H9 (cell line): ENCODE data around the gene MED29. TPM values are rescaled to one million over a fixed set of nuclear protein-coding genes. Genes with fewer than 3 reads are reported as not detected.

Source experiments
- DNase-seq: peaks from one replicate; pipeline ENCODE4 v3.0.0-alpha.2; 2017
- H2AFZ ChIP-seq: one replicate; pipeline ENCODE4 v1.6.1; 2013; ENCODE audit warnings: mild to moderate bottlenecking, low read length, control low read depth, moderate library complexity
- H2AK5ac ChIP-seq: 2 replicates; pipeline ENCODE4 v1.6.1; 2013; ENCODE audit warnings: low read length, control low read depth, mixed read lengths; ENCODE audit not compliant: insufficient read length
- H2BK120ac ChIP-seq: one replicate; pipeline ENCODE4 v1.6.1; 2013; ENCODE audit warnings: low read depth, mild to moderate bottlenecking, low read length, control low read depth, inconsistent platforms; ENCODE audit not compliant: poor library complexity, severe bottlenecking
- H2BK12ac ChIP-seq: 2 replicates; pipeline ENCODE4 v1.6.1; 2013; ENCODE audit warnings: low read length, control low read depth, mixed read lengths, low read depth; ENCODE audit not compliant: insufficient read length
- H2BK15ac ChIP-seq: 2 replicates; pipeline ENCODE4 v1.6.1; 2013; ENCODE audit warnings: low read depth, low read length, control low read depth
- H2BK20ac ChIP-seq: one replicate; pipeline ENCODE4 v1.6.1; 2013; ENCODE audit warnings: low read depth, mild to moderate bottlenecking, low read length, control low read depth, inconsistent platforms; ENCODE audit not compliant: poor library complexity, severe bottlenecking
- H2BK5ac ChIP-seq: 2 replicates; pipeline ENCODE4 v1.6.1; 2013; ENCODE audit warnings: low read length, control low read depth, mixed read lengths; ENCODE audit not compliant: insufficient read length
- H3K14ac ChIP-seq: 2 replicates; pipeline ENCODE4 v1.6.1; 2013; ENCODE audit warnings: low read length, control low read depth; ENCODE audit not compliant: insufficient read depth
- H3K18ac ChIP-seq: 2 replicates; pipeline ENCODE4 v1.6.1; 2013; ENCODE audit warnings: low read depth, mild to moderate bottlenecking, mixed read lengths, low read length, control low read depth; ENCODE audit not compliant: insufficient read length
- H3K23ac ChIP-seq: 2 replicates; pipeline ENCODE4 v1.6.1; 2013; ENCODE audit warnings: low read length, control low read depth, mixed read lengths, low read depth; ENCODE audit not compliant: insufficient read length
- H3K23me2 ChIP-seq: 2 replicates; pipeline ENCODE4 v1.6.1; 2013; ENCODE audit warnings: low read depth, mild to moderate bottlenecking, mixed read lengths, low read length, control low read depth; ENCODE audit not compliant: insufficient read length, poor library complexity, severe bottlenecking
- H3K27ac ChIP-seq: 2 replicates; pipeline ENCODE4 v1.5.1; 2013; ENCODE audit warnings: low read length, control low read depth, mixed read lengths, low read depth; ENCODE audit not compliant: insufficient read length
- H3K27me3 ChIP-seq: 2 replicates; pipeline ENCODE4 v1.6.1; 2013; ENCODE audit warnings: low read length, control low read depth, inconsistent platforms; ENCODE audit not compliant: insufficient read depth
- H3K4ac ChIP-seq: 2 replicates; pipeline ENCODE4 v1.6.1; 2013; ENCODE audit warnings: low read depth, mild to moderate bottlenecking, control low read depth, inconsistent platforms, low read length, moderate library complexity
- H3K4me1 ChIP-seq: 2 replicates; pipeline ENCODE4 v1.6.1; 2013; ENCODE audit warnings: low read length, control low read depth, inconsistent platforms; ENCODE audit not compliant: insufficient read depth
- H3K4me2 ChIP-seq: 2 replicates; pipeline ENCODE4 v1.6.1; 2013; ENCODE audit warnings: low read length, control low read depth, mixed read lengths; ENCODE audit not compliant: insufficient read length, insufficient read depth
- H3K56ac ChIP-seq: 2 replicates; pipeline ENCODE4 v1.6.1; 2013; ENCODE audit warnings: low read depth, mild to moderate bottlenecking, mixed read lengths, low read length, control low read depth; ENCODE audit not compliant: insufficient read length
- H3K79me1 ChIP-seq: 2 replicates; pipeline ENCODE4 v1.6.1; 2013; ENCODE audit warnings: low read depth, mild to moderate bottlenecking, moderate library complexity, low read length, control low read depth, inconsistent platforms; ENCODE audit not compliant: insufficient read depth, poor library complexity, severe bottlenecking
- H3K79me2 ChIP-seq: 2 replicates; pipeline ENCODE4 v1.6.1; 2013; ENCODE audit warnings: low read length, control low read depth, inconsistent platforms; ENCODE audit not compliant: insufficient read depth
- H3K9ac ChIP-seq: 2 replicates; pipeline ENCODE4 v1.6.1; 2013; ENCODE audit warnings: low read length, control low read depth, mixed read lengths; ENCODE audit not compliant: insufficient read length; ENCODE audit errors: extremely low read depth
- H3K9me3 ChIP-seq: one replicate; pipeline ENCODE4 v1.6.1; 2013; ENCODE audit warnings: low read depth, low read length, inconsistent platforms; ENCODE audit not compliant: control insufficient read depth
- H3T11ph ChIP-seq: one replicate; pipeline ENCODE4 v1.6.1; 2013; ENCODE audit warnings: mild to moderate bottlenecking, low read length, control low read depth, inconsistent platforms
- H4K20me1 ChIP-seq: one replicate; pipeline ENCODE4 v1.6.1; 2013; ENCODE audit not compliant: control insufficient read depth, insufficient read length, insufficient read depth
- H4K5ac ChIP-seq: 2 replicates; pipeline ENCODE4 v1.6.1; 2013; ENCODE audit warnings: low read depth, mild to moderate bottlenecking, mixed read lengths, low read length, control low read depth; ENCODE audit not compliant: insufficient read length
- H4K8ac ChIP-seq: replicated peaks from 2 replicates; pipeline ENCODE4 v1.6.1; 2013; ENCODE audit warnings: low read length, control low read depth, mixed read lengths, low read depth; ENCODE audit not compliant: insufficient read length
- H4K91ac ChIP-seq: 2 replicates; pipeline ENCODE4 v1.6.1; 2013; ENCODE audit warnings: low read depth, mild to moderate bottlenecking, moderate library complexity, mixed read lengths, low read length, control low read depth; ENCODE audit not compliant: insufficient read length
- H3K27ac Mint-ChIP-seq, 3 experiments: 2 replicates in 2 of 3; 3 replicates in 1 of 3; pipeline ENCODE4 v1.8.0; 2020 to 2021; ENCODE audit warnings: mixed read lengths in 3 of 3, mild to moderate bottlenecking in 1 of 3, moderate library complexity in 1 of 3
- H3K27me3 Mint-ChIP-seq: 2 replicates; pipeline ENCODE4 v1.8.0; 2021; ENCODE audit warnings: low read depth, mild to moderate bottlenecking, moderate library complexity, mixed read lengths
- H3K36me3 Mint-ChIP-seq, 3 experiments: 2 replicates in 2 of 3; 3 replicates in 1 of 3; pipeline ENCODE4 v1.8.0; 2020 to 2021; ENCODE audit warnings: low read depth in 3 of 3, mixed read lengths in 3 of 3; ENCODE audit not compliant: insufficient read depth in 1 of 3
- H3K4me1 Mint-ChIP-seq, 2 experiments: 2 replicates each; pipeline ENCODE4 v1.8.0; 2020; ENCODE audit warnings: mixed read lengths in 2 of 2
- H3K4me3 Mint-ChIP-seq, 2 experiments: 2 replicates in 1 of 2; 3 replicates in 1 of 2; pipeline ENCODE4 v1.8.0; 2020 to 2021; ENCODE audit warnings: mild to moderate bottlenecking in 2 of 2, mixed read lengths in 2 of 2, moderate library complexity in 1 of 2
- H3K9me3 Mint-ChIP-seq, 2 experiments: 2 replicates in 1 of 2; 3 replicates in 1 of 2; pipeline ENCODE4 v1.8.0; 2020; ENCODE audit warnings: mild to moderate bottlenecking in 2 of 2, mixed read lengths in 2 of 2, moderate library complexity in 1 of 2
- WGBS: extraction: QIAGEN DNeasy Blood & Tissue Kit; methylation state at CpG from one replicate; pipeline ENCODE4 v1.1.7; 2013; ENCODE audit warnings: missing lambda C conversion rate, low lambda C conversion rate, mixed read lengths; ENCODE audit not compliant: insufficient read length; ENCODE audit errors: extremely low coverage; 5-methylcytosine and 5-hydroxymethylcytosine counted together
- total RNA-seq: library from RNA; stranded (reverse); gene quantifications from 2 replicates; pipeline ENCODE4 v1.2.1, GENCODE V29; 2021
- TF ChIP-seq, protein P1 (sequence below): fragments of 200-600 bp; sonication (generic); conservative IDR thresholded peaks from 3 replicates; pipeline ENCODE4 v1.8.0; 2021; ENCODE audit warnings: antibody characterized with exemption, mild to moderate bottlenecking

The MED29 gene
- total RNA-seq, 1 experiment from 2014 or later = 48.3 TPM

DNA sequence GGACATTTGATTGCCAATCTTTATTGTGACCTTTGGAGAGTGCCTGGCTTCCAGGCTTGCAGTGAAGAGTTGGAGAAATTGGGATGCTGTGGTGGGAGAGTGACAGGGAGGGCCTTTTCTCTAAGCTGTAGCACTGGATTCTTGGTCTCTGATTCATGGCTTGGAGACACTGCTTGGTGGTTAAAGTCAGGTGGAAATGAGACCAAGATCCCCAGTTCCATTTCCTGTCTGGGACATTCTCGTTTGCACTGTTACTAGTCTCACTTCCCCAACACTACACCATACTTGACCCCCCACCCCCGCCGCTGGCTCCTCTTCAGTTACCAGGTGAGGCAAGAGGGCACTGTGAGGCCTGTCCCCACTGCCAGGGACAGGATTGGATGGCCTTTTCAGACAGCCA lies 57.1 kb downstream of the MED29 start:
- TF ChIP-seq, protein P1, sequence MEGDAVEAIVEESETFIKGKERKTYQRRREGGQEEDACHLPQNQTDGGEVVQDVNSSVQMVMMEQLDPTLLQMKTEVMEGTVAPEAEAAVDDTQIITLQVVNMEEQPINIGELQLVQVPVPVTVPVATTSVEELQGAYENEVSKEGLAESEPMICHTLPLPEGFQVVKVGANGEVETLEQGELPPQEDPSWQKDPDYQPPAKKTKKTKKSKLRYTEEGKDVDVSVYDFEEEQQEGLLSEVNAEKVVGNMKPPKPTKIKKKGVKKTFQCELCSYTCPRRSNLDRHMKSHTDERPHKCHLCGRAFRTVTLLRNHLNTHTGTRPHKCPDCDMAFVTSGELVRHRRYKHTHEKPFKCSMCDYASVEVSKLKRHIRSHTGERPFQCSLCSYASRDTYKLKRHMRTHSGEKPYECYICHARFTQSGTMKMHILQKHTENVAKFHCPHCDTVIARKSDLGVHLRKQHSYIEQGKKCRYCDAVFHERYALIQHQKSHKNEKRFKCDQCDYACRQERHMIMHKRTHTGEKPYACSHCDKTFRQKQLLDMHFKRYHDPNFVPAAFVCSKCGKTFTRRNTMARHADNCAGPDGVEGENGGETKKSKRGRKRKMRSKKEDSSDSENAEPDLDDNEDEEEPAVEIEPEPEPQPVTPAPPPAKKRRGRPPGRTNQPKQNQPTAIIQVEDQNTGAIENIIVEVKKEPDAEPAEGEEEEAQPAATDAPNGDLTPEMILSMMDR = no peak
- no CpG with 5 or more reads among the region's 3 CpGs for WGBS
- H3K27ac ChIP-seq = no peak overlapping the region
- H3K27me3 ChIP-seq = no peaks in the 10 kb centered on the region
- H3K4me3 Mint-ChIP-seq = no peak overlapping the region
- no peak overlapping the region for H3K14ac ChIP-seq
- H2AK5ac ChIP-seq = no peak overlapping the region
- no peak overlapping the region for H2BK120ac ChIP-seq
- no peak overlapping the region for H3T11ph ChIP-seq
- no peaks in the 10 kb centered on the region for H3K4me1 ChIP-seq
- no peak overlapping the region for H3K18ac ChIP-seq
- H3K4ac ChIP-seq = no peak overlapping the region
- peaks cover 5% of the 10 kb centered on the region for H3K23me2 ChIP-seq
- H2BK5ac ChIP-seq = no peak overlapping the region
- H2BK15ac ChIP-seq = no peak overlapping the region
- H4K8ac ChIP-seq = no peak overlapping the region
- peaks cover 2% of the 10 kb centered on the region for H4K20me1 ChIP-seq
- no peak overlapping the region for H4K5ac ChIP-seq
- DNase-seq = no peak
- peaks cover 18 to 55% (median 44%) of the 10 kb centered on the region in 3 experiments; a peak in 6 of 7 replicates for H3K36me3 Mint-ChIP-seq
- H2BK20ac ChIP-seq = no peak overlapping the region
- peaks cover 11% of the 10 kb centered on the region for H3K79me1 ChIP-seq
- peaks cover 10 to 15% of the 10 kb centered on the region in 2 experiments for H3K4me1 Mint-ChIP-seq
- H4K91ac ChIP-seq = no peak overlapping the region
- H2AFZ ChIP-seq = no peak overlapping the region
- peaks cover 0 to 5% of the 10 kb centered on the region in 2 experiments; a peak in 2 of 5 replicates for H3K9me3 Mint-ChIP-seq
- H3K27ac Mint-ChIP-seq = peak overlapping the region in 2 of 3 experiments; percentile 20 to 76; a peak in 2 of 7 replicates
- no peak overlapping the region for H3K4me2 ChIP-seq
- no peak overlapping the region for H3K23ac ChIP-seq
- H3K79me2 ChIP-seq = peaks cover 43% of the 10 kb centered on the region; the same call in 1 of the 2 replicates
- no peaks in the 10 kb centered on the region for H3K27me3 Mint-ChIP-seq
- no peak overlapping the region for H3K56ac ChIP-seq
- H3K9me3 ChIP-seq = no peaks in the 10 kb centered on the region
- H3K9ac ChIP-seq = no peak overlapping the region
- H2BK12ac ChIP-seq = no peak overlapping the region
